Measurements from ENCODE around the gene FBXW5.

DNA sequence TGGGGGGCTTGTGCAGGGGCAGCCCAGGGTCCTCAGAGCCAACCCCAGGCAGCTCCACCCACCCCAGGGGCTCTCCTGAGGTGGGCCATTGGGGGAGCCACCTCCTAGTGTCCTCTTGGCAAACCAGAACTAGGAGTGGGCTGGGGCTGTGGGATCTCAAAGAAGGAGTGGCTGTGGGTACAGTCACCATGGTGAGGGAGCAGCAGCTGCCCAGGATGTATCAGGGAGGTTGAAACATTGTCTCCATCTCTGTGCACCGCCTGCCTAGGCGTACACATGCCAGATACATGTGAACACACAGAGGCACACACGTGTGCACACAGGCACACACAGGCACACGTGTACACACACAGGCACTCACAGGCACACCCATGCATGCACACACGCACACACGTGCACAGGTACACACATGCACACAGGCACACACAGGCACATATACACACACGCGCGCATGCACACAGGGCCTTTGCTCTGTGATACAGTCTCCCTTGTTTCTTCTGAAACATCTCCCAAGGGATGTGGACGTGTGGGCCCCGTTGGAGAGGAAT, 18.2 kb upstream of the FBXW5 start:
- TF ChIP-seq POLR2A (IDR thresholded peaks at IDR 0.05) = no peak
- TF ChIP-seq POLR2AphosphoS5 (IDR thresholded peaks at IDR 0.05) = no peak

Data from breast epithelium (tissue), 3 donors.